ENCODE measurements around the gene IVD.

Gene IVD

DNA sequence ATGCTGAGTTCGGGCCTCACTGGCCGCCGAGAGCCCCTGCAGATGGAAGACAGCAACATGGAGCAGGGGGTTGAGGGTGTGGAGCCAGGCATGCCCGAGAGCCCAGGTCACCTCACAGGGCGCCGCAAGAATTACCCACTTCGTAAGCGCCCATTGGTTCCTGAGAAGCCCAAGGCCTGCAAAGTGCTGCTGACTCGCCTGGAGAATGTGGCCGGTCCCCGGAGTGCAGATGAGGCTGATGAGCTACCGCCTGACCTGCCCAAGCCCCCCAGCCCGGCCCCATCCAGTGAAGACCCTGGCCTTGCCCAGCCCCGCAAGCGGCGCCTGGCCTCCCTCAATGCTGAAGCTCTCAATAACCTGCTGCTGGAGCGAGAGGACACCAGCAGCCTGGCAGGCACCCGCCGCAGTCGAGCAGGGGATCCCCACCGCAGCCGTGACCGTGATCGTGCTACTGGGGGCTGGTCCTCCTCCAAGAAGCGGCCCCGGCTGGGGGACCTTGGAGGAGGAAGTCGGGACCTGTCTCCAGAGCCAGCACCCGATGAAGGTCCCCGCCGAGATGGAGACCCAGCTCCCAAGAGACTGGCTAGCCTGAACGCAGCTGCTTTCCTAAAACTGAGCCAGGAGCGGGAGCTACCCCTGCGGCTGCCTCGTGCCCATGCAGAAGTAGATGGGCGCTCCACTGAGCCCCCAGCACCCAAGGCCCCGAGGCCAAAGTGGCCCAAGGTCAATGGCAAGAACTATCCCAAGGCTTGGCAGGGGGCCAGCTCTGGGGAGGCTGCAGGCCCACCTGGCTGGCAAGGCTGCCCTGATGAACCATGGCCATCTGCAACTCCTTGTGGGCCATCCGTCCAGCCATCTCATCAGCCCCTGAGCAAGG lies 53.1 kb downstream of the IVD start:
- no peak for DNase-seq (ENCODE audit: low read depth in 2 of 2)

- DNase-seq (ENCODE audit: low read depth in 2 of 2): no peak
Measured at GRCh38 chr15:40459391-40460015, 53.9 kb downstream of the IVD start.

- no peak for DNase-seq (ENCODE audit: low read depth in 2 of 2)
Measured at GRCh38 chr15:40460404-40460803, 54.8 kb downstream of the IVD start.

- DNase-seq (ENCODE audit: low read depth in 2 of 2): no peak
Measured at GRCh38 chr15:40461958-40462357, 56.4 kb downstream of the IVD start.

DNA sequence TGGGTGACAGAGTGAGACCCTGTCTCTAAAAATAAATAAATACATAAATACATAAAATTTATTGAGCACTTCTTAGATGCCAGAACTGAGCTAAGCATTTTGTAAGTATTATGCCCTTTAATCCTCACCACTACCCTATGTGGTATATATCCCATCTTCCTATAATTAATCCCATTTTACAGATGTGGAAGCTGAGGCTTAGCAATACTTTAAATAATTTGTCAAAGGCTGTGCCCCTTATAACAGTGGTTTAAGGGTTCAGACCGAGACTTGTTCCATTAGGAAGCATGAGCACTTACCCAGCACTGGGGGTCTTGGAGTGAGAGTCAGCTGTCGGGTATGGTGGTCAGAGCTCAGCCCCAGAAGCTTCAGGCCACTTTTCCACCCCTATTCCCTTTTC lies 57.7 kb downstream of the IVD start:
- DNase-seq (ENCODE audit: low read depth in 2 of 2): no peak

DNA sequence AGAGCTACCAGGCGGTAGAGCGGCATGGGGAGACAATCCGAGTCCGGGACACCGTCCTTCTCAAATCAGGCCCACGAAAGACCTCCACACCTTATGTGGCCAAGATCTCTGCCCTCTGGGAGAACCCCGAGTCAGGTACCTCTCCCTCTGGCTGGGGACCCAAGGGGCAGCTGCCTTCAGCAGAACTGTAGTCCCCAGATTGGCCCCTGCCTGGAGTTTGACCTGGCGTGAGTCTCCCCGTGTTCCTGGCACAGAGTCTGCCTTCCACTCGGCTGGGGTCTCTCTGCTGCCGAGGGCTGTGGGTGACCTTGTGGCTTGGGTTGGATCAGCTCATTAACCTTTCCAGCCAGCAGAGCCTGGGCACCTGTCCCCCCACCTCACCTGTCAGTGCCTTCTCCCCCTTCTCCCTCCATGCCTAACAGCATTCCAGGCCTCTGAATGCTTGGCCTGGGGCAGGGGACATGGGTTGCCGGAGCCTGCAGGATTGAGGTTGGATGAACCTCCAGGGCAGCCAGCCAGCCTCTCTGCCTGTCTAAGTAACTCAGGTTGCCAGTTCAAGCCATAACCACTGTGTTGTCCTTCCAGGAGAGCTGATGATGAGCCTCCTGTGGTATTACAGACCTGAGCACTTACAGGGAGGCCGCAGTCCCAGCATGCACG lies 58.4 kb downstream of the IVD start:
- DNase-seq (ENCODE audit: low read depth in 2 of 2): no peak

GRCh38 chr15:40464595-40465185 lies 59.1 kb downstream of the IVD start:
- DNase-seq (ENCODE audit: low read depth in 2 of 2): no peak

DNA sequence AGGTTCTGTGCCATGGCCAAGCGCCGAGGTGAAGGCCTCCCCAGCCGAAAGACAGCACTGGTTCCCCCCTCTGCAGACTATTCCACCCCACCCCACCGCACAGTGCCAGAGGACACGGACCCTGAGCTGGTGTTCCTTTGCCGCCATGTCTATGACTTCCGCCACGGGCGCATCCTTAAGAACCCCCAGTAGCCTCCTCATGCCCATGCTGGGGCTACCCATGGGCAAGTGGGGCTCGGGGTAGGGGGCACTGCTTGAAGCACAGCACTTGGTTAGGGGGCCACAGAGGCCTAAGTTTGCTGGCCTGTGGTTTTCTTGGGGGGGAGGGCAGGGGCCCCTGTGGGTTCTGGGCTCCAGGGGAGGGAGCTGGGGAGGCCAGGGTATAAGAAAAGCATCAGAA lies 60.3 kb downstream of the IVD start:
- DNase-seq (ENCODE audit: low read depth in 2 of 2): no peak

GRCh38 chr15:40466426-40467260 lies 61.0 kb downstream of the IVD start:
- DNase-seq (ENCODE audit: low read depth in 2 of 2): no peak

GRCh38 chr15:40467261-40467615 lies 61.6 kb downstream of the IVD start:
- no peak for DNase-seq (ENCODE audit: low read depth in 2 of 2)

GRCh38 chr15:40468898-40469331 lies 63.3 kb downstream of the IVD start:
- no peak for DNase-seq (ENCODE audit: low read depth in 2 of 2)

- DNase-seq (ENCODE audit: low read depth in 2 of 2): no peak
Measured at GRCh38 chr15:40469776-40470390, 64.3 kb downstream of the IVD start.

- DNase-seq (ENCODE audit: low read depth in 2 of 2): peak; percentile 25 to 39
Measured at GRCh38 chr15:40470423-40471104, 65.0 kb downstream of the IVD start, which contains the start of gene CHST14. TSS of gene CHST14 (plus strand) at chr15:40470984. CDS start at chr15:40471214, 230 bp downstream.
